ENCODE measurements around the gene SKIL.

Gene SKIL

DNA sequence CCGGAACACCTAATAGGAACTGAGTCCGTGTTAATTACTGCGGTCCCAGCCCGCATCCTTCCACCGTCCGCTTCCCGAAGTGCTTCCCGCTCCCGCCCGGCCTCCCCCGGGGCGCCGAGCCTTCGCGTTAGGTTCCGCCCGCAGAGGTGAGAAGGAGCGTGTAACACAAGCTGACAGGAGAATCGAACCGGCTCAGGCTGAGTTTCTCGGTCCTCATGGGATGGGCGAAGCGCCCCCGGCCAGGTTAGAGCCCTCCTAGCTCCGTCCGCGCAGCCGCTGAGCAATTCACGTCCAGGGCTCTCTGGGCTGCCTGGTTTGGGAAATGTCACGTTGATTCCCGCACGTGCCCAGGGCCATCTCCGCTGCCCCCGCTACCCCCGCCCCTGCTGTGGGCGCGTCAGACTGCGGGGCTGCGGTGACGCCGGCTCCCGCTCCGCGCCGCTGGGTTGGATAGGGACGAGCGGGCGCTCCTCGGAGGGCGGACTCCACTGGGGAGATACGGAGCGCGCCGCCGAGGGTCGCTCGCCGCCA lies 62.1 kb downstream of the SKIL start:
- peak overlapping the region; percentile 97 for H3K4me3 ChIP-seq (ENCODE audit: control insufficient read depth, low read depth, low read length)

DNA sequence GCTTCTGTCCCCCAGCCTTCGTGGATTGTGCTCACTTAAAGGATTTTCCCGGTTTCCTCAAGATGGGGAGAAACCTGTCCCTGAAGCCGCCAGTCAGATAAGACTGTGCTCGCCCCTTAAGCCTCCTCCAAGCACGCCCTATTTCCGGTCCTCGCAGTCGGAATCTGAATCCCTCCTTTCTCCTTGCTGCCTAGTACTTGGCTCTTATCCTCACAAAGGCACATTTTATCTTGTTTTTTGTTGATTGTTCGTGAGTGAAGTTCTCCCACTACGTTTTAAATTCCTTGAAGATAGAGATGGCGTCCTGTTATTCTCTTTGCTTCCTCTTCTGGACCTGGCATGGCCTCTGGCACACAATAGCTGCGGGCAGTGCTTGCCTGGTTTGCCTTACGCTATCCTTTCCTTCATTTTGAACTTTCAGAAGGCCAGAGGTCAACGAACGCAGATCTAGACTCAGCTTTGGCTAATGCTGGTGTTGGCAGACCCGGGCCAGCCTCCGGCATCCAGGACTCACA lies 62.8 kb downstream of the SKIL start:
- DNase-seq (ENCODE audit: low read depth) = peak; percentile 44
- H3K4me3 ChIP-seq (ENCODE audit: control insufficient read depth, low read depth, low read length) = peak overlapping the region; percentile 97
- TF ChIP-seq, protein P1, sequence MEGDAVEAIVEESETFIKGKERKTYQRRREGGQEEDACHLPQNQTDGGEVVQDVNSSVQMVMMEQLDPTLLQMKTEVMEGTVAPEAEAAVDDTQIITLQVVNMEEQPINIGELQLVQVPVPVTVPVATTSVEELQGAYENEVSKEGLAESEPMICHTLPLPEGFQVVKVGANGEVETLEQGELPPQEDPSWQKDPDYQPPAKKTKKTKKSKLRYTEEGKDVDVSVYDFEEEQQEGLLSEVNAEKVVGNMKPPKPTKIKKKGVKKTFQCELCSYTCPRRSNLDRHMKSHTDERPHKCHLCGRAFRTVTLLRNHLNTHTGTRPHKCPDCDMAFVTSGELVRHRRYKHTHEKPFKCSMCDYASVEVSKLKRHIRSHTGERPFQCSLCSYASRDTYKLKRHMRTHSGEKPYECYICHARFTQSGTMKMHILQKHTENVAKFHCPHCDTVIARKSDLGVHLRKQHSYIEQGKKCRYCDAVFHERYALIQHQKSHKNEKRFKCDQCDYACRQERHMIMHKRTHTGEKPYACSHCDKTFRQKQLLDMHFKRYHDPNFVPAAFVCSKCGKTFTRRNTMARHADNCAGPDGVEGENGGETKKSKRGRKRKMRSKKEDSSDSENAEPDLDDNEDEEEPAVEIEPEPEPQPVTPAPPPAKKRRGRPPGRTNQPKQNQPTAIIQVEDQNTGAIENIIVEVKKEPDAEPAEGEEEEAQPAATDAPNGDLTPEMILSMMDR (conservative IDR thresholded peaks at IDR 0.05; ENCODE audit: control insufficient read depth, insufficient read depth, low read depth, low read length) = no peak

More for the DNA sequence above, 62.1 kb downstream of the SKIL start:
- TF ChIP-seq, protein P1 (conservative IDR thresholded peaks at IDR 0.05; ENCODE audit: control insufficient read depth, insufficient read depth, low read depth, low read length) = no peak
- DNase-seq (ENCODE audit: low read depth) = peak; percentile 40

DNA sequence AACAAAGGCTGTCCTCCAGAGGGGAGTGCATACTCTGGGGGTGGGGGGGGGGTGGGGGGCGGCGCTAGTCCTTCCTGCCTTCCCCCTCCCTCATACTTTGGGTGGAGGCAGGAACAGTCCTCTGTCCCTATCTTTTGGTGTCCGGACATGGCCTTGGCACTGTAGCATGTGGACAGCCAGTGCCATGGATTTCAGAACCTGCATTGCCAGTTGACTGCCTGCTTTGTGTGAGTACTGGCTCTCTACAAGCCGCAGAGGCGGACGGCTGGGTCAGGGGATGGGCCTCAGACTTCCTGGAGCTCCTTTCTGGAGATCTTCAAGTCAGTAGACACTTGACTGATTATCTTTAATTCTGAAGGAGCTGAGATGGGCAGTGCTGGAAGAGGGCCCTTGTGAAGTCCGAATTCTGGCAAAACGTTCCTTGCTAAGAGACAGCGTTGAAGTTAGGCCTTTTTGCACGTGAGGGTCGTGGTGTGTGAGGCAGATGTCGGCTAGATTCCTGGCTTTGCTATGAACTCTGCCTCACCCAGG lies 63.7 kb downstream of the SKIL start:
- peak overlapping the region; percentile 97 for H3K4me3 ChIP-seq (ENCODE audit: control insufficient read depth, low read depth, low read length)
- DNase-seq (ENCODE audit: low read depth) = peak; percentile 34
- TF ChIP-seq, protein P1 (conservative IDR thresholded peaks at IDR 0.05; ENCODE audit: control insufficient read depth, insufficient read depth, low read depth, low read length) = no peak

DNA sequence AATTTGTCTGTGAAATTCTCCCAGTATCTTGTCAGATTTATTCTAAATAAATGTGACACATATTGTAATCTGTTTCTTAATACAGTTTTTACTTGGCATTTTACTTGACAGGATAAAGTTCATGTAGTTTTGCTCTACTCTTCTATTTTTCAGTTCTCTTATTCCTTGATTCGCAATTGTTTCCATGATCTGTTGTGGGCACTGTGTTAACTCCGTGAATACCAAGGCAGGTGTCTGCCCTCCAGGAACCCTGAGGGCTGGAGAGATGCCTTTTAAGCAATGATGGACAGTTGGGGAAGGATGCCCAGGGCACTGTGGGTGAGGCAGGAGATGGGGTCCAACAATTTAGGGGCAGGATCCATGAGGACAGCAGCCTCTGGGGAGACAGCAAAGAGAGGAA lies 64.2 kb downstream of the SKIL start:
- TF ChIP-seq, protein P1 (conservative IDR thresholded peaks at IDR 0.05; ENCODE audit: control insufficient read depth, insufficient read depth, low read depth, low read length) = no peak
- no peak for DNase-seq (ENCODE audit: low read depth)
- peak overlapping the region; percentile 97 for H3K4me3 ChIP-seq (ENCODE audit: control insufficient read depth, low read depth, low read length)

DNA sequence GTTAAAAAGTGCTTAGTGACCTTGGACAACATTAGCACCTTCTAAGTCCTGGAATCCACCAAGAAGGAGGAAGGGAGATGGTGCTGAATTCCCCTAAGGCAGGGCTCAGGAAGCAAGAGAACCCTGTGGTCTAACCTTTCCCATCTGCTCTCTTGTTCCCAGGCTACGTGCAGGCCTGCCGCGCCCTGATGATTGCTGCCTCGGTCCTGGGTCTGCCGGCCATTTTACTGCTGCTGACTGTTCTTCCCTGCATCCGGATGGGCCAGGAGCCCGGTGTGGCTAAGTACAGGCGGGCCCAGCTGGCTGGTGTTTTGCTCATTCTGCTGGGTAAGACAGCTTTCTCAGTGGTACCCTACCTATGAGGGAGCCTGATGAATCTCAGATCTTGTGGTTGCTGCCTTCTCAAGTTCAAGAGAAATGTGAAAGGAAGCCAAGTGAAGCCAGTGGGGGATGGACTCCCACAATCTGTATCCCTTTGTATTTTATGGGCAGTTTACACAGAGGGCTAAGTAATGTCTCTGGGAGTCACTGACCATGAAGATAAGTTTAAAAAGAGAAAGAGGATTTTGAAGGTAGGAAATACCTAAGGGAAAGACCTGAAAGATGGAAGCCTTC lies 65.6 kb downstream of the SKIL start:
- no peak overlapping the region for H3K4me3 ChIP-seq (ENCODE audit: control insufficient read depth, low read depth, low read length)
- no peak for DNase-seq (ENCODE audit: low read depth)
- TF ChIP-seq, protein P1 (conservative IDR thresholded peaks at IDR 0.05; ENCODE audit: control insufficient read depth, insufficient read depth, low read depth, low read length) = no peak

DNA sequence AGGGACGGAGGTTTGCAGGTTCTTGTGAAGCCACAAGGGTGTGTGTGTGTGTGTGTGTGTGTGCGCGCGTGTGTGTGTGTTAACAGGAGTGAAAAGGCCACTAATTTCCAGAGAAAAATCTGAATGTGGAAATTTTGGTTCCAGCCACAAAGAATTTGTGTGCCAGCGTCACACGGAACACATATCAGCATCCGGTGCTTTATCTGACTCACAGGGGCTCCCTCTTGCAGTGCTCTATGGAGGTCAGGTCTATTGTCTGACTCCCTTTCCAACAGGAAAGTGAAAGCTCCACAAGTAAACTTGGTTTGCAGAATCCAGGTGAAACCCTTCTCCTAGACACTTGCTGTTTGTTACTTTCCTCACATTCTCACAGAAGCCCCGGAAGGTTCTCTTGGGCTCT lies 67.4 kb downstream of the SKIL start:
- no peak overlapping the region for H3K4me3 ChIP-seq (ENCODE audit: control insufficient read depth, low read depth, low read length)
- TF ChIP-seq, protein P1 (conservative IDR thresholded peaks at IDR 0.05; ENCODE audit: control insufficient read depth, insufficient read depth, low read depth, low read length) = no peak
- DNase-seq (ENCODE audit: low read depth) = no peak

Measured in fibroblast of mammary gland (primary cell).